ENCODE results near the gene DPP10. TPM values are rescaled to one million over a fixed set of nuclear protein-coding genes. Genes with fewer than 3 reads are reported as not detected.
"Not testable (repeated sequence)": the region's sequence is repeated elsewhere in the genome, so short reads cannot be mapped to it uniquely, and the experiment has no call there.

DPP10 gene
- total RNA-seq, 1 donor from 2014 or later: 73.0 TPM

DNA sequence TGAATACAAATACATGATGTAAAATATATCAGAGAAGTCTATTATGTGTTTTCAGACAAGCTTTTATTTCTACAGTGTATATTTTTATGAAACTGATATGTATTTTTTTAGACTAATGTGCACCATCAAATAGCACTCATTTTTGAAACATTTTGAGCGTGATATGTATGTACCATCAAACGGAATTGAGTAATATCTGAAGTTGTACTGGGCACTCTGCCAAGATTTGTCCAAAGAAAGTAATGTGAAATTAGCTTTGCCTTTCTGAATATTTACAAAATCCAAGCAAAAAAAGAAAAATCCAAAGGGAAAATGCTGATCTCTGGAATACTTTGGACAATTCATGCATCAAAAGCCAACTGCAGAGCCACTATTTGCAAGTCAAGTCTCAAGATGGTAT lies 972.0 kb downstream of the DPP10 start:
- TF ChIP-seq, protein P1, sequence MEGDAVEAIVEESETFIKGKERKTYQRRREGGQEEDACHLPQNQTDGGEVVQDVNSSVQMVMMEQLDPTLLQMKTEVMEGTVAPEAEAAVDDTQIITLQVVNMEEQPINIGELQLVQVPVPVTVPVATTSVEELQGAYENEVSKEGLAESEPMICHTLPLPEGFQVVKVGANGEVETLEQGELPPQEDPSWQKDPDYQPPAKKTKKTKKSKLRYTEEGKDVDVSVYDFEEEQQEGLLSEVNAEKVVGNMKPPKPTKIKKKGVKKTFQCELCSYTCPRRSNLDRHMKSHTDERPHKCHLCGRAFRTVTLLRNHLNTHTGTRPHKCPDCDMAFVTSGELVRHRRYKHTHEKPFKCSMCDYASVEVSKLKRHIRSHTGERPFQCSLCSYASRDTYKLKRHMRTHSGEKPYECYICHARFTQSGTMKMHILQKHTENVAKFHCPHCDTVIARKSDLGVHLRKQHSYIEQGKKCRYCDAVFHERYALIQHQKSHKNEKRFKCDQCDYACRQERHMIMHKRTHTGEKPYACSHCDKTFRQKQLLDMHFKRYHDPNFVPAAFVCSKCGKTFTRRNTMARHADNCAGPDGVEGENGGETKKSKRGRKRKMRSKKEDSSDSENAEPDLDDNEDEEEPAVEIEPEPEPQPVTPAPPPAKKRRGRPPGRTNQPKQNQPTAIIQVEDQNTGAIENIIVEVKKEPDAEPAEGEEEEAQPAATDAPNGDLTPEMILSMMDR (IDR thresholded peaks at IDR 0.05; ENCODE audit: unreplicated experiment): no peak

DNA sequence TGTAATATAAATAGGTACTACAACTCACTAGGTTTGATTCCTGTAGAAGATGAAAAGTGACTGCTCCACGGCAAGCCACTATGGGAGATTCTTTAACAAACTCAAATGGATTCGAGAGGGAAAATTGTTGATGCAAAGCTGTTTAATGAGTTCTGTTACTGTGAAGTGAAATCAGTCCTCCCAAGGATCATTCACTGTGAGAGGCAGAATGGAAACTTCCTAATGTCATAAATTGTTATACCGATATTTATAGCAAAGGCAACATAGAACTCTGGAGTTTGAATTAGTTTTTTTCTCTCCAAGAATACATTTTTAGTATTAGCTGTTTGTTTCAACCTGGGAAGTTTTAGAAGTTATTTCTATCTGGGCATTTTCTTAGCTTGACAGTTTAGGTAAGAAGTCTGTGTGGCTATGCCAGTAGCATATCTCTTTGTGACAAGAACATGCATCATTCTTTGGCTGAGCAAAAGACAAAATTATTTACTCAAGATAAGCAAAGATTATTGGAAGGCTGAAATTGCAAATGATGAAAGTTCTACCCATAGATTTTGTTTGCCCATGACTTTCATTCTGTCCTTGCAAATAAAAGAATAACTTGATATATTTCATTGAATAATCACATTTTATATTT lies 979.7 kb downstream of the DPP10 start:
- no peak for DNase-seq (ENCODE audit: low spot score in 2 of 2, unreplicated experiment in 2 of 2)
- peak overlapping the region; percentile 0 for H3K27ac Mint-ChIP-seq
- no peak overlapping the region for H3K4me3 Mint-ChIP-seq
- TF ChIP-seq, protein P1 (IDR thresholded peaks at IDR 0.05; ENCODE audit: unreplicated experiment): no peak
- H3K27me3 Mint-ChIP-seq (ENCODE audit: low read depth): no peaks in the 10 kb centered on the region
- H3K4me1 Mint-ChIP-seq: peaks cover 9% of the 10 kb centered on the region
- peaks cover 24% of the 10 kb centered on the region for H3K9me3 Mint-ChIP-seq
- H3K36me3 Mint-ChIP-seq: peaks cover 21% of the 10 kb centered on the region

More for the DNA sequence above, 972.0 kb downstream of the DPP10 start:
- H3K27ac Mint-ChIP-seq: peak overlapping the region; percentile 71
- no peak for DNase-seq (ENCODE audit: low spot score in 2 of 2, unreplicated experiment in 2 of 2)
- peaks cover 13% of the 10 kb centered on the region for H3K36me3 Mint-ChIP-seq
- H3K27me3 Mint-ChIP-seq (ENCODE audit: low read depth): no peaks in the 10 kb centered on the region
- H3K4me1 Mint-ChIP-seq: peaks cover 28% of the 10 kb centered on the region
- H3K4me3 Mint-ChIP-seq: no peak overlapping the region
- peaks cover 21% of the 10 kb centered on the region for H3K9me3 Mint-ChIP-seq

DNA sequence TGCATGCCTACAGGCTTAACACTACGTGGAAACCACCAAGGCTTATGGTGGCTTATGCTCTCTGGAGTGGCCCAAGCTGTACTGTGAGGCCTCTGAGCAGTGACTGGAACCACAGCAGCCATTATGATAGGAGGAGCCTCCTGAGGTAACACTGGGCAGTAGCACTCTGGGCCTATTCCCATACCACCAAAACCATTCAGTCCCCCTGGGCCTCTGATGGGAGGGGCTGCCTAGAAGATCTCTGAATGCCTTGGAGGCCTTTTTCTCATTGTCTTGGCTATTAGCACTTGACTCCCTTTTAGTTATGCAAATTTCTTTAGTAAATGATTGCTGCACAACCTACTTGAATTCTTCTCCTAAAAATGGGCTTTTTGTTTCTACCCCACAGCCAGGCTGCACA lies 985.0 kb downstream of the DPP10 start:
- Mint-ChIP-seq H3K27me3 (ENCODE audit: low read depth) (no peaks in the 10 kb centered on the region), H3K27ac (no peak overlapping the region)
- TF ChIP-seq, protein P1 (IDR thresholded peaks at IDR 0.05; ENCODE audit: unreplicated experiment): no peak

DNA sequence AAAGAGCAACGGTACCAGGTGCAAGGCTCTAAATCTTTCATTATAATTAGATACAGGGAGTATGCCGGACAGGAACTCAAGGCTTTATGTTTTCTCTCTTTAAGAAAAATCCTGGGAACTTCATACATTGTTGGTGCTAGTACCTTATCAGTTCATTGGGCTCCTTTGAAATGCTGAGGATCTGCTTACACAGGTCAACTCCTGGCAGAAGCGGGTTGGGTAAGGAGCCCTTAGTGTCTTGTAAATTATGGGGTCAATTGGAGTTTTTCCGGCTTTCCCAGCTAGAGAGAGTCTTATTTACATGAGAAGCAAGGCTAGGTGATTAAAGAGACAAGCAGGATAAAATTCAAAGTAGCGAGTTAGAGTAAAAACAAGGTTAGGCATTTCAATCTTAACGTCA lies 998.3 kb downstream of the DPP10 start:
- H3K36me3 Mint-ChIP-seq; H3K27me3 Mint-ChIP-seq (ENCODE audit: low read depth); DNase-seq (ENCODE audit: low spot score in 2 of 2, unreplicated experiment in 2 of 2): not testable (repeated sequence)
- peak overlapping the region; percentile 82 for H3K27ac Mint-ChIP-seq
- peak overlapping the region; percentile 51 for H3K4me3 Mint-ChIP-seq
- peaks cover 34% of the 10 kb centered on the region for H3K4me1 Mint-ChIP-seq
- peaks cover 18% of the 10 kb centered on the region for H3K9me3 Mint-ChIP-seq

More for the DNA sequence above, 985.0 kb downstream of the DPP10 start:
- peaks cover 28% of the 10 kb centered on the region for H3K9me3 Mint-ChIP-seq
- peaks cover 32% of the 10 kb centered on the region for H3K36me3 Mint-ChIP-seq
- DNase-seq (ENCODE audit: low spot score in 2 of 2, unreplicated experiment in 2 of 2): no peak
- H3K4me3 Mint-ChIP-seq: no peak overlapping the region
- H3K4me1 Mint-ChIP-seq: peaks cover 3% of the 10 kb centered on the region

DNA sequence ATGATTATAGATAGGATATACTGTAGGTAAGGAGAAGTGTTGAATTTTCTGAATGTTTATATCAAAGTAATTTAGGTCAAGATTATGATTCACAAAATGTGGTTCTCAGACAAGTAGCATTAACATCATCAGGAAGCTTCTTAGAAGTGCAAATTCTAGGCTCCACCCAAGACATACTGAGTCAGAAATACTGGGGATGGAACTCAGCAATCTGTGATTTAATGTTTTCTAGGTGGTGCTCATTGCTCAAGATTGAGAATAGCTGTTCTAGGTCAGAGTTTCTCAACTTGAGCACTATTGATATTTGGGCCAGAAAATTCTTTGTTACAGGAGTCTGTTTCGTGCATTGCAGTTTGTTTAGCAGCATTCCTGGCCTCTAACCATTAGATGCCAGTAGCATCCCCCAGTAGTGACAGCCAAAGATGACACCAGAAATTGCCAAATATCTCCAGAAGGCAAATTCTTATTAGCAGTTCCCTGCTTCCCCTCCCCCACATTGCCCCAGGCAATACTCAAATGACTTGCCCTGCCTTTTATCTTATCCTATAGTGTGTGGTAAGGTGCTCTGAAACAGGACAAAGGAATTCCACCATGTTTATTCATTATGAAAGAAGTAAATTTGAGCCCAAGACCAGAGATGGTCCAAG lies 1001.2 kb downstream of the DPP10 start:
- no peak overlapping the region for H3K4me3 Mint-ChIP-seq
- DNase-seq (ENCODE audit: low spot score in 2 of 2, unreplicated experiment in 2 of 2): no peak
- H3K4me1 Mint-ChIP-seq: peaks cover 34% of the 10 kb centered on the region
- TF ChIP-seq, protein P1 (IDR thresholded peaks at IDR 0.05; ENCODE audit: unreplicated experiment): no peak
- H3K9me3 Mint-ChIP-seq: peaks cover 33% of the 10 kb centered on the region
- peaks cover 31% of the 10 kb centered on the region for H3K36me3 Mint-ChIP-seq
- peak overlapping the region; percentile 52 for H3K27ac Mint-ChIP-seq
- H3K27me3 Mint-ChIP-seq (ENCODE audit: low read depth): no peaks in the 10 kb centered on the region

DNA sequence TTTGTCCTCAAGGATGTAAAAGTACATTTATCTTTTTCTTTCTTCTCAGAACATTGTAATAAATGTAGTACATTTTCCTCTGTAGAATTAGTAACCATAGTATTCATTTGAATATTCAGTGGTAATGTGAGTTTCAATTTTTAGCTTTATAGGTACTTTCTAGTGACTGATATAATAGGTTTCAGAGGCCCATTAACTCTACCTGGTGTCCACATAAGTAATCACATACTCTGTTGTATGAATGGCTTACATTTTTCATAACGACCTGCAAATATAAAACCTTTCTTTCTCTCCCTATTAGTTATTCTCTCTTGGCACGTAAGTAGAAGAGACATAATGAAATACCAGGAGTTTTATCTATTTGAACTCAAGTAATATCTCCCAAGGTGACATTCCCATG lies 1017.6 kb downstream of the DPP10 start:
- peaks cover 3% of the 10 kb centered on the region for H3K4me1 Mint-ChIP-seq
- H3K27me3 Mint-ChIP-seq (ENCODE audit: low read depth): no peaks in the 10 kb centered on the region
- peaks cover 3% of the 10 kb centered on the region for H3K36me3 Mint-ChIP-seq
- H3K9me3 Mint-ChIP-seq: peaks cover 6% of the 10 kb centered on the region
- H3K4me3 Mint-ChIP-seq: no peak overlapping the region
- DNase-seq (ENCODE audit: low spot score in 2 of 2, unreplicated experiment in 2 of 2): no peak
- TF ChIP-seq, protein P1 (IDR thresholded peaks at IDR 0.05; ENCODE audit: unreplicated experiment): no peak
- H3K27ac Mint-ChIP-seq: no peak overlapping the region
